Vagina (tissue), 2 donors: ENCODE measurements around the gene EYS.

Experiments used
- POLR2A ChIP-seq, 2 donors: fragments of 450-650 bp; IDR thresholded peaks; one replicate each; pipeline ENCODE4 v1.6.1; 2017; ENCODE audit warnings: antibody characterized with exemption in 2 of 2, mild to moderate bottlenecking in 2 of 2, moderate library complexity in 2 of 2
- POLR2AphosphoS5 ChIP-seq, 2 donors: sonication (generic); formaldehyde crosslinking; IDR thresholded peaks; one replicate each; pipeline ENCODE4 v1.9.0; 2017; ENCODE audit warnings: antibody characterized with exemption in 2 of 2, mild to moderate bottlenecking in 2 of 2, low read depth in 1 of 2; ENCODE audit not compliant: insufficient read depth in 1 of 2
- TF ChIP-seq, protein P1 (sequence below), 3 experiments: fragments of 450-650 bp in 2 of 3; fragments of 200-600 bp in 1 of 3; sonication (generic) in 1 of 3; IDR thresholded peaks; one replicate each; pipeline ENCODE4 v1.5.1; 2017 to 2019; ENCODE audit warnings: antibody characterized with exemption in 3 of 3, mild to moderate bottlenecking in 2 of 3, moderate library complexity in 2 of 3

DNA sequence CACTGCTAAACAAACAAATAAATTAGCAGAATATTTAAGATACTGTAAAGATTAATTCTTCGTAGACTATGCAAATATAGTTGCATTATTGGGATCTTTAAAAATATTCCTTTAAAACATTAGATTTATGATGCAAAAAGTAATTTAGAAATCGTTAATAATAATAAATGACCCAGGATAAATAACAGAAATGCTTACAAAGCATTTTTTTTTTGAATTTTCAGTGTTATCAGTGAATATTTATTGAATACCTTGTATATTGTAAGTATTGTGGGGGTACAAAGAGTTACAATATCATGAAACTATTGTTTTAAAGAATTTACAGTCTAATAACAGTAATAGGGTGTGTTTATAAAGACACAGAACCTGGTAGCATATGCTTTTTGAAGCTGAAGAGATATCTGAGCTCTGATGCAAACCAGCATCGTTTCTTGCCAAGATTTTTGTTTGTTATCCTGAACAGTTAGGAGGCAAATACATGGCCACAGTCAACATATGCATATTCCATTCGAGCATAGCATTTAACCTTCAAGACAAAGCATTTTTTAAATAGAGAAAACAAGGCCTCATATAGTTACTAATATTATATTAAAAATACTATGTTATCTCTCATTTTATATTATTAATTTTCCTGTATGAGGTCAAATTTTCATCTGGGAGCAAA lies 1584.2 kb downstream of the EYS start:
- TF ChIP-seq POLR2AphosphoS5 (IDR thresholded peaks at IDR 0.05; ENCODE audit: insufficient read depth in 1 of 2, low read depth in 1 of 2) (no peak), POLR2A (IDR thresholded peaks at IDR 0.05) (no peak)
- TF ChIP-seq, protein P1, sequence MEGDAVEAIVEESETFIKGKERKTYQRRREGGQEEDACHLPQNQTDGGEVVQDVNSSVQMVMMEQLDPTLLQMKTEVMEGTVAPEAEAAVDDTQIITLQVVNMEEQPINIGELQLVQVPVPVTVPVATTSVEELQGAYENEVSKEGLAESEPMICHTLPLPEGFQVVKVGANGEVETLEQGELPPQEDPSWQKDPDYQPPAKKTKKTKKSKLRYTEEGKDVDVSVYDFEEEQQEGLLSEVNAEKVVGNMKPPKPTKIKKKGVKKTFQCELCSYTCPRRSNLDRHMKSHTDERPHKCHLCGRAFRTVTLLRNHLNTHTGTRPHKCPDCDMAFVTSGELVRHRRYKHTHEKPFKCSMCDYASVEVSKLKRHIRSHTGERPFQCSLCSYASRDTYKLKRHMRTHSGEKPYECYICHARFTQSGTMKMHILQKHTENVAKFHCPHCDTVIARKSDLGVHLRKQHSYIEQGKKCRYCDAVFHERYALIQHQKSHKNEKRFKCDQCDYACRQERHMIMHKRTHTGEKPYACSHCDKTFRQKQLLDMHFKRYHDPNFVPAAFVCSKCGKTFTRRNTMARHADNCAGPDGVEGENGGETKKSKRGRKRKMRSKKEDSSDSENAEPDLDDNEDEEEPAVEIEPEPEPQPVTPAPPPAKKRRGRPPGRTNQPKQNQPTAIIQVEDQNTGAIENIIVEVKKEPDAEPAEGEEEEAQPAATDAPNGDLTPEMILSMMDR (IDR thresholded peaks at IDR 0.05), result no peak
